Fibroblast of the conjunctiva (primary cell): ENCODE results near the gene ORAI2.
"Not testable (repeated sequence)": the region's sequence is repeated elsewhere in the genome, so short reads cannot be mapped to it uniquely, and the experiment has no call there.

ENCODE experiments used
- DNase-seq: peaks from one replicate; pipeline ENCODE4 v3.0.0-alpha.2; 2010; ENCODE audit warnings: low read depth

The ORAI2 gene

DNA sequence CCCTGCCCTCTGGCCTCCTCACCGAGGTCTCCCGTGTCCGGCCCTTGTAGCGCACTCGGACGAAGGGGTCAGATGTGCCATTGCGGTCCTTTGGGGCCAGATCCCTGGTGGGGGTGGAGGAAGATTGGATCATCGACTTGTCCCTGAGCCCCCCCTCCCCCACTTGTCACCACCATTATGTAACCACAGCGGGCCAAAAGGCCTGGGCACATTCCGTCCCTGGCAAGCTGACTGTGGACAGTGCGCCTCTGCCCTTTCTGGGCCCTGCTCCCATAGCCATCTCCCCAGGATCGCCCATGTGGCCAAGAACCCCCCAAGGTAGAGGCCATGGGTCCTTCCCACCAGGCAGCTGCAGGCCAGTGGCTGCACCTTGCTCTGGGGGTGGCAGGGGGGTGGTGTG is 69.8 kb downstream of the ORAI2 start:
- DNase-seq: not testable (repeated sequence)

DNA sequence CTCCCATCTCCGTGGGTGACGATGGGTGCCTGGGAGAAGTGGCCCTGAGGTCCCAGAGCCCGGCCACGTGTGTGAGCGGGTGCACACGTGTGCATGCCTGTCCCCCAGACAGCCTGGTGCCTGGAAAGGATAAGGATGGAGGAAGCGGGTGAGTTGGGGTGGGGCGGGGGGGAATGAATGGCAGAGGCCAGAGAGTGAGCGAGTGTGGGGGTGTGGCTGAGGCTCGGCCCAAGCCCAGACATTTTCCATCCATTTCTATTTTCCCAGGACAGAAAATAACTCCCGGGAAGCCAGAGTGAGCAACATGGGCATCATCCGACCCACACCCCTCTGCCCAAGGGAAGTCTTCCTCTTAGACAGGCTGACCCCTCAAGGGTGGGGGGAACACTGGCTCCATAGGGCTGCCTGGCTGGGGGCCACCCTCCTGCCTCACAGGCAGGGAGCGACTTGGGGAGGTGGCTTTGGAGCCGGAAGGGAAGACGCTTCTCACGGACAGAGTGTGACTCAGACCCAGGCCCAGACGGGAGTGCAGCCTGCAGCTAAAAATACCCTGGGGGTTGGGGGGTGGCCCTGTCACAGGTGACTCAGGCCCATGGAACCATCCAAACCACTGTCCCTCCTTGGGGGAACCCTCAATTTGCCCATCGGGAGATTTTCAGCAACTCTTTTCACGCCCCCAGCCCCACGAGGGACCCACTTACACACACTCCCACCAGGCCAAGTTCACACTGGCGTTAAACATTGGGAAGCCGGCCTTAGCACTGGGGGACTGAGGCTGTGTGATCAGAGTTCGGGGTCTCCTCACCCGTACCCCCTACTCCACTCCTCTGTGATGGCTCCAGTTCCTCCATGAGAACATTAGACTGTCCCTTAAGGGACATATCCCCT is 72.2 kb downstream of the ORAI2 start:
- not testable (repeated sequence) for DNase-seq
